Epithelial cell of esophagus (primary cell): Measurements from ENCODE around the gene ACTN1.
A peak's percentile ranks its signal among the peaks of the same experiment; 100 is the strongest.

Experiments
- DNase-seq: peaks from one replicate; pipeline ENCODE4 v3.0.0; 2010; ENCODE audit warnings: low read depth
- H3K4me3 ChIP-seq: 2 replicates; pipeline ENCODE4 v1.5.1; 2011; ENCODE audit warnings: mild to moderate bottlenecking, low read length, control low read depth
- TF ChIP-seq, protein P1 (sequence below): IDR thresholded peaks from 2 replicates; pipeline ENCODE4 v1.5.1; 2011; ENCODE audit warnings: low read depth, mild to moderate bottlenecking, low read length, control low read depth, inconsistent platforms; ENCODE audit not compliant: insufficient read depth; ENCODE audit errors: missing control alignments

ACTN1 gene

DNA sequence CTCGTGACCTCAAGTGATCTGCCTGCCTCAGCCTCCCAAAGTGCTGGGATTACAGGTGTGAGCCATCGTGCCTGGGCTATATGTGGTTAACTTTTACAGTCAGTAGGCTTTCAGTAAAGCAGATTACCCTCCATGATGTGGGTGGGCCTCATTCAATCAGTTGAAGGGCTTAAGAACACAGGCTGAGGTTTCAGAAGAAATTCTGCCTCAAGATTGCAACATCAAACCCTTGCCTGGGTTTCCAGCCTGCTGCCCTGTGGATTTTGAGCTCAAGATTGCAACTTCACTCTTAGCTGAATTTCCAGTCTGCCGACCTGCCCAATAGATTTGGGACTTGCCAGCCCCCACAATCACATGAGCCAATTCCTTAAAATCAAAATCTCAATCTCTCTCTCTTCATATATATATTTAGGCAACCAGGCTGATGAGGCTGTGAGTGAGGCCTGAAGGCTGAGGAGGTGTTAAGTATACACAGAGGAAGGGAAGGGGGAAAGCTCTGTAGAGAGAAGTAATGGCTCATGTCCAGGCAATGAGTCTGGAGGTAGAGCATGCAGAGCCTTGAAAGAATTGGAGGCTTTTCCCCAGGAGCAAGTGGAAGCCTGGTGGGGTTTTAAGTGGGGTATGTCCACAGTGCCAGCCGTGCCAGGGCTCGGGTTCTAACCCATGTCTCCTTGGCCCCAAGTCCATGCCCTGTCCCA lies 33.3 kb upstream of the ACTN1 start:
- H3K4me3 ChIP-seq = no peak overlapping the region
- peak; percentile 12 for DNase-seq
- TF ChIP-seq, protein P1, sequence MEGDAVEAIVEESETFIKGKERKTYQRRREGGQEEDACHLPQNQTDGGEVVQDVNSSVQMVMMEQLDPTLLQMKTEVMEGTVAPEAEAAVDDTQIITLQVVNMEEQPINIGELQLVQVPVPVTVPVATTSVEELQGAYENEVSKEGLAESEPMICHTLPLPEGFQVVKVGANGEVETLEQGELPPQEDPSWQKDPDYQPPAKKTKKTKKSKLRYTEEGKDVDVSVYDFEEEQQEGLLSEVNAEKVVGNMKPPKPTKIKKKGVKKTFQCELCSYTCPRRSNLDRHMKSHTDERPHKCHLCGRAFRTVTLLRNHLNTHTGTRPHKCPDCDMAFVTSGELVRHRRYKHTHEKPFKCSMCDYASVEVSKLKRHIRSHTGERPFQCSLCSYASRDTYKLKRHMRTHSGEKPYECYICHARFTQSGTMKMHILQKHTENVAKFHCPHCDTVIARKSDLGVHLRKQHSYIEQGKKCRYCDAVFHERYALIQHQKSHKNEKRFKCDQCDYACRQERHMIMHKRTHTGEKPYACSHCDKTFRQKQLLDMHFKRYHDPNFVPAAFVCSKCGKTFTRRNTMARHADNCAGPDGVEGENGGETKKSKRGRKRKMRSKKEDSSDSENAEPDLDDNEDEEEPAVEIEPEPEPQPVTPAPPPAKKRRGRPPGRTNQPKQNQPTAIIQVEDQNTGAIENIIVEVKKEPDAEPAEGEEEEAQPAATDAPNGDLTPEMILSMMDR = no peak

DNA sequence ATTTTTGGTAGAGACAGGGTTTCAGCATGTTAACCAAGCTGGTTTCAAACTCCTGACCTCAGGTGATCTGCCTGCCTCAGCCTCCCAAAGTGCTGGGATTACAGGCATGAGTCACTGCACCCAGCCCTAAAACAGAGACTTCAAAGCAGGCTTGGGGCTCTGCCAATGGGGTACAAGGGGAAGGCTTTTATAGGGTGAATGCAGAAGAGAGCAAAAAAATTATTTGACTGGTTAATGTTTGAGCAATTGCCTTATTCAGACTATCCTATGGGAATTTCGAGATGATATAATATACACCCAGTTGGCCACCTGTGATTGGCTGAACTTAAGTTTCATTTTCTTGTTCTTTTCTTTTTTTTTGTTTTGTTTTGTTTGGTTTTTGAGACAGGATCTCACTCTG lies 31.5 kb upstream of the ACTN1 start:
- TF ChIP-seq, protein P1 = no peak
- peak; percentile 10 for DNase-seq
- H3K4me3 ChIP-seq = no peak overlapping the region

DNA sequence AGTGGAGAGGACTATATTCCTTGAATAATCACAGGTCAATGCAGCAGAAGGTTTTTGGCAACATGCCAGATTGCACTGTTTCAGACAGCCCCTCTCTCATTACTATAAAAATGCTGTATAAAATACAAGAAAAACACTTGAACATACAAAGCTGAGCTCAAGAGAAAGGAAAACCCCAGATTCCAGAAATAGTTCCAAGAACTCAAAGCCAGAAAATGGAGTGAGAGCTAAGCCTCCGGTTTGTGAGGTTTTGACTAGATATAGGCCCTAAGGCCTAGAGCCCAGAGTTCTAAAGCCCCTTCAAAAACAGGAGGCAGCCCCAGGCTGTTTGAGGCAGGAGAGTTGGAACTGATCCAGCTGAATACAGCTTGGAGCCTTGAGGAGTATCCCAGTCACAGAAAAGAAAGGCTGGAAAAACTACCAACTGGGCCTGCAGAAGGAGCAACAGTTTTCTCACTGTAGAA lies 29.4 kb upstream of the ACTN1 start:
- H3K4me3 ChIP-seq = no peak overlapping the region
- TF ChIP-seq, protein P1 = no peak
- no peak for DNase-seq

DNA sequence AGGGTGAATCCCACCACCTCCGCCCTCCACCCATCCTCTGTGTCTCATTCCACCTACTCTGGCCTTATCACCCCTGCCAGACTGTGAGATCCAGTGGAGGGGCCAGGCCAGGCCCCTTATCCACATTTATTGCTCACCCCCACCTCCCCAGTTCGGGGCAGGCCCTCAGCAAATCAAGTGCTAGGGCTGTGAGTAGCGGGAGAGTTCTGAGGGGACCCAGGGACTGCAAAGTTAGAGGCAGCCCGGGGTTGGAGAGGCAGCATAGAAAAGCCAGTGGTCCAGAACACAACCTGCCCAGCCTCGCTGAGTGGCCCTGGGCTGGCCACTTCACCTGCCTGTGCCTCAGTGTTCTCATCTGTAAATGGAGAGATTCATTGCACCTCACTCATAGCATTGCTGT lies 27.2 kb upstream of the ACTN1 start:
- DNase-seq = no peak

DNA sequence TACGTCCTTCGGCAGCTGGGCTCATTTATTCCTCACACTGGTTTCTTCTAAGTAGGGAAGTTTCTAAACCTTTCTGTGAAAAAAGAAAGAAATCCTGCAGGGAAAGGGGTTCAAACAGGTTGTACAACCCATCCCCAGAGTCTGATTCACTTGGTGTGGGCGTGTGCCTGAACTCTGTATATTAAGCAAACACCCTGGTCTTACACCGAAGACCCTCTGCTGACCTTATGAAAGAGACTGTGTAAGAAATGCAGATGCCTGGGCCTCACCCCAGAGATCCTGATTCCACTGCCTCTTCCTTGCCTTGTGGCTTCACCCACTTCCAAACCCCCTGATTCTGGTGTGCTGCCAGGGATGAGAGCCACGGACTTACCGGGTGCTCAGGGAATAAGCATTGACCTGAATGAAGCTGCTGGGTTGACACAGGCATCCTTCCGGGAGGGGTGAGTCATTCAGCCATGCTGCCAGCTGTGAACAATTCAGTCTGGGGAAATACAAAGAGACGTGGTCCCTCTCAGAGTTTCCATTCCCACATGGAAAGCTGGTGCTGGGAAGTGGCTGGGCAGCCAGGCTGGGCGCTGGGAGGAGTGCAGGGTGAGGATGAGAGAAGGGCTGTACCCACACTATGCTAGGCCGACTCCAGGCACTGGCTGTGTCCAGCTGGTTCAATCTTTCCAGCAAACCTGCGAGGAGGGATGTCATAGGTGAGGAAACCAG lies 26.5 kb upstream of the ACTN1 start:
- H3K4me3 ChIP-seq = no peak overlapping the region
- DNase-seq = peak; percentile 93
- TF ChIP-seq, protein P1 = no peak

More for the DNA sequence above, 27.2 kb upstream of the ACTN1 start:
- H3K4me3 ChIP-seq = no peak overlapping the region
- TF ChIP-seq, protein P1 = no peak

DNA sequence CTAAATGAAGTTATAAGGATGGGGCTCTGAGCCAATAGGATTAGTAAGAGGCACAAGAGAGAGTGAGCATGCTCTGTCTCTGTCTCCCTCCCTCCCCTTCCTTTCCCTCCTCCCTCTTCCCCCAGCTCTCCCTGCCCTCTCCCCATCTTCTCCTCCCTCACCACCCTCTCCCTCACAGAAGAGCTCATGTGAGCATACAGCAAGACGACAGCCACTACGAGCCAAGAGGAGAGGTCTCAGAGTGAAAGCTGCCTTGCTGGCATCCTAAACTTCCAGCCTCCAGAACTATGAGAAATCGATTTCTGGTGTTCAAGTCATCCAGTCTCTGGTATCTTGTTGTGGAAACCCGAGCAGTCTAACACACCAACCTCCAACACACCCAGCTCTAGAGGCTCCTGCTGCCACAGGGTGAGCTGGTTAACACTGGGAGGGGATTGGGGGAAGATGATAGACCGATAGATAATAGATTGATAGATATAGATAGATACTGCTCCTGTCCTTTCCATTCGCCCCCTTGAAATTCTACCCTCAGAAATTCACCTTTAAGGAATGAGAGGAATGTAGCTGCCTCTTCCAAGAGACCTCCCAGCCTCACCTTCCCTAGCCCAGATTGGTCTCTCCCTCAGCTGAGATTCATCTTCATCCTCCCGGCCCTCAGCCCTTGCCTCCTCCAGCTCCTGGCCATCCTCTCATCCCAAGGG lies 25.8 kb upstream of the ACTN1 start:
- H3K4me3 ChIP-seq = no peak overlapping the region
- TF ChIP-seq, protein P1 = no peak
- no peak for DNase-seq
